GM20000 (cell line): ENCODE measurements around the gene NFU1.
A peak's percentile ranks its signal among the peaks of the same experiment; 100 is the strongest.

Experiments used
- DNase-seq: peaks from one replicate; pipeline ENCODE4 v3.0.0; 2012; ENCODE audit warnings: low spot score
- TF ChIP-seq, protein P1 (sequence below): IDR thresholded peaks from 2 replicates; pipeline ENCODE4 v1.5.1; 2012; ENCODE audit warnings: mild to moderate bottlenecking, control low read depth; ENCODE audit errors: extremely low read depth, missing control alignments

The NFU1 gene

DNA sequence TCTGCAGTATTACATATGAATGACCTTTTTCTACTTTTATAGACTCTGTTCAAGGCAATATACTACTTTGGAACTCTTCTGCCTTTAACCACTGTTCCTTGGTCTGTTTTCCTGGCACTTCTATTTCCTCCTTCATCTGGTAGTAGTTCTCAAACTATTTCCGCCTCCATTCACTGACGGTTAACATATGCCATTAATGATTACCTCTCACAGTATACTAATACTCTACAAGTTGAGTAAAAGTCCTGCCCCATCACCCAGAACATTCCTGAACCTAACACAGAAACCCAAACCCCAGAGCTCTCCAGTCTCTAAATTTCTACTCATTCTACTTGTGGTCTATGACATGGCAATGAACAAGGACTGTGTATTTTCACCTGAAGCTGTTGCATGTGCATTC, 54.7 kb downstream of the NFU1 start:
- no peak for DNase-seq
- TF ChIP-seq, protein P1, sequence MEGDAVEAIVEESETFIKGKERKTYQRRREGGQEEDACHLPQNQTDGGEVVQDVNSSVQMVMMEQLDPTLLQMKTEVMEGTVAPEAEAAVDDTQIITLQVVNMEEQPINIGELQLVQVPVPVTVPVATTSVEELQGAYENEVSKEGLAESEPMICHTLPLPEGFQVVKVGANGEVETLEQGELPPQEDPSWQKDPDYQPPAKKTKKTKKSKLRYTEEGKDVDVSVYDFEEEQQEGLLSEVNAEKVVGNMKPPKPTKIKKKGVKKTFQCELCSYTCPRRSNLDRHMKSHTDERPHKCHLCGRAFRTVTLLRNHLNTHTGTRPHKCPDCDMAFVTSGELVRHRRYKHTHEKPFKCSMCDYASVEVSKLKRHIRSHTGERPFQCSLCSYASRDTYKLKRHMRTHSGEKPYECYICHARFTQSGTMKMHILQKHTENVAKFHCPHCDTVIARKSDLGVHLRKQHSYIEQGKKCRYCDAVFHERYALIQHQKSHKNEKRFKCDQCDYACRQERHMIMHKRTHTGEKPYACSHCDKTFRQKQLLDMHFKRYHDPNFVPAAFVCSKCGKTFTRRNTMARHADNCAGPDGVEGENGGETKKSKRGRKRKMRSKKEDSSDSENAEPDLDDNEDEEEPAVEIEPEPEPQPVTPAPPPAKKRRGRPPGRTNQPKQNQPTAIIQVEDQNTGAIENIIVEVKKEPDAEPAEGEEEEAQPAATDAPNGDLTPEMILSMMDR = no peak

DNA sequence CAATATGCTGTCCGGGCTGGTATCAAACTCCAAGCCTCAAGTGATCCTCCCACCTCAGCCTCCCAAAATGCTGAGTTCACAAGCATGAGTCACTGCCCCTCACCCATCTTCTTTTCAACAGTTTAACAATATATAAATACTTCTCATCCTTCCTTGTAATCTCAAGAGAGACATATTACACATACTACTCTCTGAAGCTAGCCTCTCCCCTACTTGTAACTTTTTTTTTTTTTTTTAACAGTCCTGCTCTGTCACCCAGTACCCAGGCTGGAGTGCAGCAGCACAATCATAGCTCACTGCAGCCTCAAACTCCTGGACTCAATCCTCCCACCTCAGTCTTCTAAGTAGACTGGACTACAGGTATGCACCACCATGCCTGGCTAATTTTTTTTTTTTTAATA, 55.9 kb downstream of the NFU1 start:
- no peak for DNase-seq
- TF ChIP-seq, protein P1 = no peak

DNA sequence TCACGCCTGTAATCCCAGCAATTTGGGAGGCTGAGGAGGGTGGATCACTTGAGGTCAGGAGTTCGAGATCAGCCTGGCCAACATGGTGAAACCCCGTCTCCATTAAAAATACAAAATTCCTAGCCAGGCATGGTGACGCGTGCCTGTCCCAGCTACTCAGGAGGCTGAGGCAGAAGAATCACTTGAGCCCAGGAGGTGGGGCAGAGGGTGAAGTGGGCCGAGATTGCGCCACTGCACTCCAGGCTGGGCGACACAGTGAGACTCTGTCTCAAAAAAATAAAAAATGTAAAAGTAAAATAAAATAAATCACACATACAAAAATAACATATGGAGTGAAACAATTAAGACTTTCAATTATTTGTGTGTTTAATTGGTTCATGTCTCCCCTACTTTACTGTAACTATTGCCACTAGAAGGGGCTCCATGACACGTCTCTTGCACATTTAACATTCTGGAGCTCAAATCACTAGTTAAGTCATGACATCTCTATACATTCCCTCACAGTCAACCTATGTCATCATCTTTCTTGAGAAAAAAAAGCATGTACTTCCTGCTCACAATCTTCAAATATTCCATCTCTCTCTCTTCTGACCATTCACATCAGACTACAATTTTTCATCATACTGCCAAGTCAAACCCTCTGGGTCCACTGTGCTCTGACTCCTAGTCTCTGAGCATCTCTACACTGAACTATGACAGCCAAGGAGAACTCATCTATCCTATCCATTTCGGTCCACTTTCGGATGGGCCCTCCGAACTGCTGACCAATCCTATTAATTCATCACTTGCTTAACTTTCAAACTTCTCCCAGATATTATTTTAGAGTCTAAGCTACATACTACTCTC, 56.9 kb downstream of the NFU1 start:
- no peak for DNase-seq
- TF ChIP-seq, protein P1 = no peak

DNA sequence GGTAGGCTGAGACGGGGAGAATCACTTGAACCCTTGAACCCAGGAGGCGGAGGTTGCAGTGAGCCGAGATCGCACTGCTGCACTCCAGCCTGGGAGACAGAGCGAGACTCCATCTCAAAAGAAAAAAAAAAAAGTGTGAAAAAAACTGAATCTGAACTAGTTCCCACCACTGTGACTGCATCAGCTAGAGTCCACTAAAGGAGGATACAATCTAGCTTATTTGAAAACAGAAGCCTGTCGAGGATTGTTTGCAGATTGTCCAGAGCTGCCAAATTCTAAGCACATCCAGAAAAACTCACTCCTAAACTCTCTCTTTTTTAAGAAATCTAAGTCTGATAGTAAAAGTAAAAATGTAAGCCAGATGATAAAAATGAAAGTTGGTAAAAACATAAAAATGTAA, 60.8 kb downstream of the NFU1 start:
- TF ChIP-seq, protein P1 = no peak
- no peak for DNase-seq

DNA sequence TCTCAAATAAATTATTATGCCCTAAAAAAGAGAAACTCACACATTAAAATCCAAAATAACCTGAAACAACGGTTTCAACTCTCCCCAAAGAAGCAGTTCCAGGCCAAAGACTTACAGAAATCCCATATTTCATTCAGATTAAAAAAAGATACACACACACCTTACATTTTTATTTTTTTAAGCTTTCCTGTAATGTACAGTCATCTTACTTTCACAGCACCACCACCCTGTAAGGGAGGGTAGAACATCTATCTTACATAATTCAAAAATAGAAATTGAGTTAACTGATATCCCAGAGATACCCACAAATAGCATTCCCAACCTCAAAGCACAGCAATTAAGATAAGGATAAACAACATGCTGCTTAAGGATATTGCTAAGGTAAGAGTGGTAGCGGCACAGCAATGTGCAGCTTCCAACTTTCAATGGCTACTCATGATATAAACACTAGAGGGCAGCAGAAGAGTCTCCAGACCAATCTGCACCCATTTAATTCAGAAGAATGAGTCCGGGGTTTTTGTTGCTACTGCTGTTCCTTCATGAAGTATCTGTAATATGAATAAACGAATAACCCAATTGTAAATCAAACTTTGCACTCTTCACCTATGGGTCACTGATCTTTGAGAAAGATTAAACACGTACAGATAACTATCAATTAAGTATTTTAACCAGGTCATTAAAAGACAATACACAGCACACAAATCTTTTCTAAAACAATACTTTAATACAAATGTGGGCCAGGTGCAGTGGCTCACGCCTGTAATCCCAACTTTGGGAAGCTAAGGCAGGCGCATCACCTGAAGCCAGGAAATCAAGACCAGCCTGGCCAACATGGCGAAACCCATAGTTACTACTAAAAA, 61.5 kb downstream of the NFU1 start:
- TF ChIP-seq, protein P1 = peak; percentile 18
- DNase-seq = no peak

DNA sequence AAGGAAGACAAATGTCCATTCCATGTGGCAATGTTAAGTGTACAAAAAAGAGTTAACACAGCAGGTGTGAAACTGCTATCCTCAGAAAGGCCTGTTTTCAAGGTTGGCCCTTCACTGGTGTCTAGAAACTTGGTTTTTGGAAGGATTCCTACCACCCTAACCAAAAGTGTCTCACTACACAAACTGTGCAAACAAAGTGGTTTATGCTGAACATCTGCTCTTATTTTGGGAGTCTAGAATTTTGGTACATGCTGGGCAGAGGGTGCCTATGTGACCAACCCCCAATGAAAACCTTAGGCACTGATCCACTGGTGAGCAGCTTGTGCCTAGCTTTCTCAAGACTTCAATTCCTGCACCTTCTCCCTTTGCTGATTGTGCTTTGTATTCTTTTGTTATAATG, 64.5 kb downstream of the NFU1 start:
- no peak for DNase-seq
- TF ChIP-seq, protein P1 = no peak

DNA sequence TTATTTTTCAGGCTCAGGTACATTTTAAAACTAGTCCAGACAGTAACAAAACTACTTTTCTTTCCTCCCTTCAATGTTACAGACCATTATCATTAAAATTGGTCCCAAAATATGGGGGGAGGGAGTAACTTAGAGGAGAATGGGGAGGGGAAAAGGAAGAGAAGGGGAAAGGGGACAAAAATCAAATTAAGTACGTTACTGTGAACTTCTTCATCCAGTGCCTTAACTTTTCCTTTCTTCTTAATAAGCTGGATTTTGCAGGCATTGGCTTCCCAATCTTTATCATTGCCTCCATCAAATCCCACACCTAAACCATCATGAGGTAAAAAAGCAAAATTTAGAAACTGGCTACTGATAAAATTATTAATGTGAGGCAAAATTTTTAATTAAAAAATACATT, 67.4 kb downstream of the NFU1 start:
- TF ChIP-seq, protein P1 = no peak
- DNase-seq = no peak
